DMS153 treated with DMSO at 0.1 percent for 48 hours (cell line): ENCODE data around the gene CLRN1.
"Not testable (repeated sequence)": the region's sequence is repeated elsewhere in the genome, so short reads cannot be mapped to it uniquely, and the experiment has no call there.

Source experiments
- DNase-seq: peaks from one replicate; lab custom pipeline; 2025; ENCODE audit not compliant: unreplicated experiment; lab: John Stamatoyannopoulos, UW

CLRN1 gene, protein sequence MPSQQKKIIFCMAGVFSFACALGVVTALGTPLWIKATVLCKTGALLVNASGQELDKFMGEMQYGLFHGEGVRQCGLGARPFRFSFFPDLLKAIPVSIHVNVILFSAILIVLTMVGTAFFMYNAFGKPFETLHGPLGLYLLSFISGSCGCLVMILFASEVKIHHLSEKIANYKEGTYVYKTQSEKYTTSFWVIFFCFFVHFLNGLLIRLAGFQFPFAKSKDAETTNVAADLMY

DNA sequence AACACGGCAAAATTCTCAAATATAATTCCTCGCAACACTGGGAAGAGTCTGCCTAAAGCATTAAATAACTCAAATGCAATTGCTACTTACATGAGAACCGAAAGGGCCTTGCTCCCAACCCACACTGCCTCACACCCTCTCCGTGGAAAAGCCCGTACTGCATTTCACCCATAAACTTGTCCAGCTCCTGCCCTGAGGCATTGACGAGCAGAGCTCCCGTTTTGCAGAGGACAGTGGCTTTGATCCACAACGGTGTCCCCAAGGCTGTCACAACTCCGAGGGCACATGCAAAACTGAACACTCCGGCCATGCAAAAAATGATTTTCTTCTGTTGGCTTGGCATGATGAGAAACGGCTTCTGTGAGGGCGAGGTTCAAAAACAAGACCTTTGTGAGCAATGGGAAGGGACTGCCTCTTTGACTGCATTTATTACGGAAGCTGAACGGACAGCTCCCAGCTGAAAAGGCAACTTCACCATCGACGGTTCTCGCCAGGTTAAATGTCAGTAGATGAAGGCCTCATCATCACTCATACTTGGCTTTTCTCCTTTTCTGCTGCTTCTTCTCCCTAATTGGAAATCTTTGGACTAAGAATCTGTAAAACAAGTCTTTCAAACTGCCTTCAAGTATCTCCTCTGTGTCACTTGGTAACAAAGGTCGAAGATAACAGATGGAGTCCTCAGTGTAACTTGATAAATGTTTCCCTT is at the start of gene CLRN1:
CLRN1 (minus strand) TSS at position 362 of the 706 bp plus-strand sequence; CDS start at position 343, 19 bp downstream.
- no peak for DNase-seq

DNA sequence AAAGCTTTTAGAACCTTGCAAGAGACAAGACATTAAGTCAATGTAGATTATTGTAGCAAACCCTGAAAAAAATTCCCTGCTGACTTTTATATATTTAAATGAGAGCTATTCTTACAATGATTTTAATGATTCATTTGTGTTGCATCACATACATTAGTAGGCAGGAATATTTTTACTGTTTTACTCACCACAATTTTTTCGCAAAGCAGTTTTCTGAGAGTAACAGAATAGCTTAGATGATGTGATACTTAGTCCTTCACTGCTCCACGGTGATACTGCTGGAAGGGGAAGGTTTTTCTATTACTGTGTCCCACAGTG is 43.9 kb upstream of the CLRN1 start:
- no peak for DNase-seq

DNA sequence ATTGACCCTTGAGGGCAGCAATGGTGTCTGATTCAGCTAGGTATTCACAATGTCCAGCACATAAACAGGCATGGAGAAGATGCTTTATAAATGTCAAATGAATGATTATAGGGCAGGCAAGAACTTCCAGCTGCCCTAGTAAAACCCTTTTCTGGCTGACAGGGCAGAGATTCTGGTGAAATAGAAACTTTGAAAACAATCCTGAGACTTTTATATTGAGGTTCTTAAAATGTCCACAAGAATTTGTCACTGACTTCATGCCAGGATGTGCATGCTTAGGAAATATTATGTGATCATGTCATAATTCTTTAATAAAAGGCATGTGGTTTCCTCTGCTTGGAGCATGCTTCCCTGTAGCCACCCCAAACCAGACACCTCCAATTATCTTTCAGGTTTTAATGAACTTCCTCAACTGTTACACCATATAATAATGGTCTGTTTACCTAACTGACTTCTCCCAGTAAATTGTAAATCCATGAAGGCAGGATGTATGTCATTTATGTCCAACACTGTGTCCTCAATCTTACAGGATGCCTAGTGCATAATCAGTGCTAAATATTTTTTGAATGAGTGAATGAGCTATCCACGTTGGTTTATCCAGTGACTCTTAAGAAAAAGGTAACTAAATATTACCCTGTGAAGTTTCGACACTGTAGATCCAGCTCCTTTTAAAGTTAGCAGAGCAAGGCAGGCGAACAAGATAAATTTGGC is 43.4 kb upstream of the CLRN1 start:
- no peak for DNase-seq

DNA sequence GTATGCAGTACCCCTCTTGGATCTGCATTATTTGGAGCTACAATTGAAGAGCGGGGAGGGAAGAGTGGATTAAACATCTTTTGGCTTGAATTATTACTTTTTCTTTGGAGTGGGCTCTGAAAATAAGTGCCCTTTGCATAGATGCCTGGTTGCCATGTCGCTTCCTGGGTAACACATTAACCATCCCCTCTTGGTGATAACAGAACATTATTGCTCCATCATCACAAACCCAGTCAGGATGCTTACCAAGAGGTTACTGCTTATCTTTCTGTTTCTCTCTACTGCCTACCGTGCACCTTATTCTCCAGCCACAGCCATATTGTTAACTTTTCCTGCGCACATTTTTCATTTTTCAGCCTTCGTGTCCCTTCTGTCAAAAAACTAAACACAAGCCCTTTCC is 42.7 kb upstream of the CLRN1 start:
- DNase-seq, result no peak

DNA sequence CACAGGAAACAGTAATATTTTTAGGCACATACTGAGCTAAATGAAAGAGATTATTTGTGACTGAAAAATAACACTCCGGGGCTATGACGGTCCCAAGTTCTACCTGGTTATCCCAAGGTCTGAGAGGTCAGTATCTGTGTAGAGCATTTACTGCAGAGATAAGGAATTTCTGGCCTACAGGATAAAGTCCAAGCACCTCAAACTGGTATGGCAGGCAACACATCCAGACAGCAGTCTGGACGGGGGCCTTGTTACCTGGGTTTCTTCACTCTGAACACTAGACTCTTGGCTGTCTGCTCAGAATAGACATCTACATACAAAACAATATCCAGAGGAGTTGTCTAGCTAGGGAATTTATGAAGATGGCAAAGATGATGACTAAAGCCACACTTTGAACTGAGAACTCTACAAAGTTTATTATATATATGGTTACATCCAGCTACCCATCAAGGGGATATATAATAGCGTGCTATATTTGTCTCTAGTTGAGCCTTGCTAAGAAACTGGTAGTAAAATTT is 42.0 kb upstream of the CLRN1 start:
- no peak for DNase-seq

DNA sequence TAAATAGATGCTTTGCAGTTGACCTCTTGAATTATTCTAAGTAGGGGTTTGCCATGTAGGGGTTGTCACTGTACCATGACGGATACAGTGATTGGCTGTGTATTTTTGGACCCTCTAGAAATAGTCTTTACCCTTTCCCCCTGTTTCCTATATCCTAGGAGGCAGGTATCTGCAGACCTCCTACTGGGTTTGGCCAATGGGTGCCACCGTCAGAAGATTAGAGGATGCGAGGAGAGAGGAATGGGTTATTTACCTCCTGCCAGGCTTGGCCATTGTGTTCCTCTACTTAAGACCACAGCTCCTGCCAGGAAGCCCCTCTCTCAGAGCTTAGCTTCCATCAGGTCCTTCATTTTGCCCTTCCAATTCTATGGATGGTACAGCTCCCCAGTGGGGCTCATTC is 40.2 kb upstream of the CLRN1 start:
- DNase-seq, result no peak

DNA sequence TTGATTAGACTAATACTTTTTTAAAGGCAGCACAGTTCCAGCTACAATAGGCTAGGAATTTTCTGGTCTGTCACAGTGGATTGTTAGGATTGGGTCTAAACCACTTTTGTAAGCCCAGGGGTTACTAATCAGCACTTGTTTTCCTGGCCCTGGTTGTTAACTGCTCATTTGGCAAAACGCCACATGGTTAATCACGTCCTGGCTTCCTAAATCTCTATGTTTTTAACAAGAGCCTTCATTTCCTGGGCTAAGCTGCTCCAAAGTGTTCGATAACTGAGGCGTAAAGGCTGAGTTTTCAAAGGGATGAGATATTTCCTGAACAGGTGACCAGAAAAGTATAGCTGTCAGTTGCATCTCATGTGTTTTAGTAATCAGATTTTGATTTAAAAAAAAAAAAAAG is 38.9 kb upstream of the CLRN1 start:
- peak; percentile 3 for DNase-seq

DNA sequence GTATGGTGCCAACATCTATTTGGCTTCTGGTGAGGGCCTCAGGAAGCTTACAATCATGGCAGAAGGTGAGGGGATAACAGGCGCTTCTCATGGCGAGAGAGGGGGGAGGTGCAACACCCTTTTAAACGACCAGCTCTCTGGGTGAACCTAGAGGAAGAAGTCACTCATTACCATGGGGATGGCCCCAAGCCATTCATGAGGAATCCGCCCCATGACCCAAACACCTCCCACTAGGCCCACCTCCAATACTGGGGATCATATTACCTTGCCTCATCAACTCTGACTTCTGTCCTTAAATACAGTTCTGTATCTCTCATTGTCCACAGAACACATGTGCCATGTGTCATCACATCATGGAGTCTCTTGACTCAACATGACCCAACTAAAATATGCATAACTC is 37.5 kb upstream of the CLRN1 start:
- DNase-seq, result no peak

DNA sequence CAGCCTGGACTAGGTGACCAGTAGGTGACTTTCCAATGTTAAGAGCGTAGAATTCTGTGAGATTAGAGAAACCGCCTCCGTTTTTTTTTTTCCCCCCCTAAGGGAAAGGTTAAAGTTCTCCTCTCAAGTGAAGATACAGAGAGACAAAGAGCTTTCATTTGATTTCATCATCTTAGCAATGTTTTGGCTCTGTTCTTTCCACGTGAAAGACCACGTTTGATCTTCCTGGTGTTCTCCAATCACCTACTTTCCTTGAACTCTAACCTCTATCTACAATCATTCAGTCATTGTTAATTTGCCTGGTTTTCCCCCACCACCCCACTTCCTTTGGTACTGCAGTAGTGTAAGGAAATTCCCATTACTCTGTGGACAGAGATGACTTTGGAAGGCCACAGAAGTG is 36.9 kb upstream of the CLRN1 start:
- DNase-seq, result no peak

DNA sequence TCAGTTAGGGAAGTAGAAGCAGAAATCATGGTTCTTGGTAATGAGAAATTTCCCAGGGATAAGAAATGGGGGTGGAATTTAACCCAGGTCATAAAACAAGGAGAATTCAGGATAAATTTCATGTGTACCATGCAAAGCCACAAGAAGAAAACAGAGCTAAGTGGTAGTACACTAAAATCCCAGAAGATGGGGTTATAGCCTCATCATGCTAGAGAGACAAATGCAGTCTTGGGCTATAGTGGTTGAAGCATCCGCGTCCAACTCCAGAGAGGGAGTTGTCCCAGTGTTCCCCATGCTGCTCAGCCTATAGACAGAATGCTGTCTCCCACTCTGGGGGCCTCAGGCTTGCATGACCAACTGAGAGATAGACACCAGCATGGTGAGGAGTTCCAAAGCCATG is 36.2 kb upstream of the CLRN1 start:
- no peak for DNase-seq

DNA sequence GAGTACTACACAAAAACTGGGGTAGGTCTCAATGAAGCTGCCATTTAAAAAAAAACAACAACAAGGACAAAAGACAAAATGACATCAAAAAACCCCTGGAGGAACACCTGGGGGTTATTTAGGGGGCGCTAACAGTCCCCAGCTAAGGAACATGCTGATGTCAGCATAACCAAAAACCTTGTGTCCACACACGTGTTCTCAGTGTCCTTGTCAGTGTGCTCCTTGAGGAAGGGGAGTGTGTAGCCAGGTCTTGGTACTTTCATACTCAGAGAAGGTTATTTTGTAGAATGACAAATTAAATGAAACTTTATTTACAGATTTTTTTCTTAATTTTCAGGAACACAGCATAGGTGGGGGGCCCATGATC is 31.2 kb upstream of the CLRN1 start:
- DNase-seq, result no peak

DNA sequence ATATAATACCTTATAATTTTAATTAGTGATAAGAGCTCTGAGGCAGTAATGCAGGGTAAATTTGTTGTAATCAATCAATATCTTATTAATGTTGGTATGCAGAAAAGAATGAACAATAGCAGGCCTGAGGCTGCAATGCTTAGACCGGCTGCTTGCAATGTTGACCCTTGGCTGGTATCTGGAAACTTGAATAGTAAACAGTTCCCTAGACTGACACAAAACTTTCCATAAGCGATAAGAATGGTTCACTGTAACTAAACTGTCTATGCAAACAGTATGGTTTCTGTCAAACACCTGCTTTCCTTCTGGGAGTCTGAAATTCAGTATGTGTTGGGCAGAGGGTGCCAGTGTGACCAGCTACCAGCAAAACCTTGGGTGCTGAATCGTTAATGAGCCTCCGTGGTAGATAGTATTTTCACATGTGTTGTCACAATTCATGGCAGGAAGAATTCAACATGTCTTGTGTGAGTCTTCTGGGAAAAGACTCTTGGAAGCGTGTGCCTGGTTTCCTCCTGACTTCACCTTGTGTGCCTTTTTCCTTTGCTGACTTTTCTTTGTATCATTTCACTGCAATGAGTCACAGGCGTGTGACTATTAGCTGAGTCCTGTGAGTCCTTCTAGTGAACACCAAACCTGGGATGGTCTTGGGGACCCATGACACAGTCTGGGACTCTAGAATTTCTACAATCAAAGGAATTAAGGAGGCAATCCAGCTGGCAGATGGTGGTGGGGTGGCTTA is 30.7 kb upstream of the CLRN1 start:
- no peak for DNase-seq

DNA sequence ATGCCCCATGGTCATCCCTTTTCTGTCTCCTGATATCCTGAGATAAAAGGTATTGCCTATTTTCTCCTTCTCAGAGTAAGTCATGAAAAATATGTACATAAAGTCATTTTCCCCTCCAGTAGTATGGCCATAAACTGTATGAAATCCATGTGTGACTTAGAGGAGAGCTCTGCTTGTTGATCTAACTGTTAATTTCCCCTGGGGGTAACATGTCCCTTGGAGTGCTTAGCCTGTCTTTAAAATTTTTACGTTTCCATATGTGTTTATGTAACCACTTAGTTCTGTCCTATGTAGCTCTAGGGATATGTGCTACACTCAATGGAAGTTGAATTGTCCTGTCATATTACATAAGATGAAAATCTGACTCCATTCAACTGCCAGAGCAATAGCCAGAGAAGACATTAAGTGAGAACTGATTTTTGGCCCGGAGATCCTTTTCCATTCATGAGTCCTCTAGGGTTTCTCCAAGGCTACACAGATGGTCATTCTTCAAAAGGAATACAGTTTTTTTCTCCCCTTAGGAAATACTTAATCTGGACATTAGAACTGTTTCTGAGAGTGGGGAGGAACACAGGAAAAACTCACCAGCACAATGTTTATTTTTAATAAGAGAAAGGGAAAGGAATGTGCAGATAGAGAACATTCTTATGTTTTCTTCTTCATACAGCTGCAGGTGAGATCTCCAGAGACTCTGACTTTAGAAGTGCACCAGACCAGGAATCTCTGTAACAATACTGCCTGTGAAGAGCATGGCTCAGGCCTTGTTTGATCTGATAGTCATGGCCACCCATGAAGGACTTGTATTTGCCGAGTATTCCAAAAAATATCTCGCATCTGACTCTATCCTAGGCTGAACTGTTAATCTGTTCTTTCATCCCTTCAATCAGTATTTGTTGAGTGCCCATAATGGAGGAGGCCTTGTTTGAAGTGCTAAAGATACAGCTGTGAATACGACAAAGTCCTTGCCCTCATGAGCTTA is 29.8 kb upstream of the CLRN1 start:
- DNase-seq, result no peak

DNA sequence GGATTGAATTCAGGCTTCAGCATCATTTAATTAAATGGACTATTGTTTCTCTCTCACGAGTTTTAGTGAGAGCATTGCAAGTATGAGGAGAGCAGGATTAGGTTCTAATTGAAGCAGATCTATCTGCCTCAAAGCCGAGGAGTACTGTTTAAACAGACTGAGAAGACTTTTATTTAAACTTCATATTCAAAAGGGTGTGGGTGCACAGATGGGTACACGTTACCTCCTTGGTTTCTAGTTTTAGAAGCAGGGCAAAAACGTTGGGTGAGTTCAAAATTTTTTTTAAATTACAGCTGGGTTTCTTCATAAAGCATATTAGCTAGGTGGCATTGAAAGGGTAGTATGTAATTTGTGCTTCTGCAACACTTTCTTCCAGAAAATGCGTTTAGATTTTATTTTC is 26.5 kb upstream of the CLRN1 start:
- DNase-seq, result no peak

DNA sequence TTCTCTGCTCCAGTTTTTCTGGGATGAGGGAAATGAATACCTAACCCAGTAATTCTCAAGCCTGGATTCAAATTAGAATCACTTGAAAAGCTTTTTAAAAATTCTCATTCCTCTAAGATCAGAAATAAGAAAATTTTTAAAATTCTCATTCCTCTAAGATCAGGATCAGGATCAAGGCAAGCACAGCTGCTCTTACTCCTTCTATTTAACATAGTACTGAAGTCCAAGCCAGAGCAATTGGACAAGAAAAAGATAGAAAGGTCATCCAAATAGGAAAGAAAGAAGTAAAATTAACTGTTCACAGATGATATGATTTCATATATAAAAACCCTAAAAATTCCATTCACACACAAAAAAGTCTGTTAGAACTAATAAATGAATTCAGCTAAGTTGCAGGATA is 24.2 kb upstream of the CLRN1 start:
- DNase-seq, result no peak

DNA sequence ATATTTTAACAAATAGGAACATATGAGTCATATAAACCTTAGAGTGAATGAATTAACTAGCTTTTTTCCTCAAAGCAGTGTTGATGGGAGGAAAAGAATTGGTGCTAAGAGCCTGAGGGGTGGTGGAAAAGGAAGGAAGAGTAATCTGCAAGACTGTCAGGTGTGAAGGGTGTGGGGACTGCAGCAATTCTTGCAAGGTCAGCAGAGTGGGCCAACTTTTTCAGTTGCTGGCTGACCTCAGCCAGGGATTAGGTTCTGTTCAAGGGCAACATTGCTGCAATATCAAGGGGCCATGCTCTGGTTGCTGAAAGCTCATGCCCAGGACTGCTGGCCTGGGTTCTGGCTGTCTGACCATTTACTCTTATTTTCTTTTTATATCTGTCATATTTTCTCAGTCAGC is 23.0 kb upstream of the CLRN1 start:
- DNase-seq, result no peak

DNA sequence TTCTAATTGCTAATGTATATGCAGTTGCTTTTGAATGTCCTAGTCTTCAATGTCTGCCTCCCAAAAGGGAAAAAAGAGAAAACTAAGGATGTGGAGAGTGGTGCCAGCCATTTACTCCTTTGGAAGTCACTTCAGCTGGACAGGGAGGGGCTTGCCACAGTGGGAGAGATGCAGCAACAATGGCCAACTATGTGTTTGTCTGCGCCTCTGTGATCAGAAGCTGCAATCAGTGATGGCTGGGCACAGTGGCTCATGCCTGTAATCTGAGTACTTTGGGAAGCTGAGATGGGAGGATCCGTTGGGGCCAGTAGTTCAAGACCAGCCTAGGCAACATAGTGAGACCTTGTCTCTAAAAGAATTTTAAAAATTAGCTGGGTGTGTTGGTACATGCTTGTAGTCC is 16.7 kb upstream of the CLRN1 start:
- DNase-seq, result no peak

DNA sequence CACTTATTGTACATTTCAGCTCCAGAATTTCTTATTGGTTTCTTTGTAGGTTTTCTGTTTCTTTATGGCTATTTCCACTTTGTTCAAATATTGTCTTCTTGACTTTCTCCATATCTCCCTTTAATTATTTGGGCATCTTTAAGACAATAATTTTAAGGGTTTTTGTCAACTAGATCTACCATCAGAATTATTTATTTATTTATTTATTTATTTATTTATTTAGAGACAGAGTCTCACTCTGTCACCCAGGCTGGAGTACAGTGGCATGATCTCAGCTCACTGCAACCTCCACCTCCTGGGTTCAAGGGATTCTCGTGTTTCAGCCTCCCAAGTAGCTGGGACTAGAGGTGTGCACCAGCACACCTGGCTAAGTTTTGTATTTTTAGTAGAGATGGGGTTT is 15.9 kb upstream of the CLRN1 start:
- DNase-seq, result not testable (repeated sequence)

DNA sequence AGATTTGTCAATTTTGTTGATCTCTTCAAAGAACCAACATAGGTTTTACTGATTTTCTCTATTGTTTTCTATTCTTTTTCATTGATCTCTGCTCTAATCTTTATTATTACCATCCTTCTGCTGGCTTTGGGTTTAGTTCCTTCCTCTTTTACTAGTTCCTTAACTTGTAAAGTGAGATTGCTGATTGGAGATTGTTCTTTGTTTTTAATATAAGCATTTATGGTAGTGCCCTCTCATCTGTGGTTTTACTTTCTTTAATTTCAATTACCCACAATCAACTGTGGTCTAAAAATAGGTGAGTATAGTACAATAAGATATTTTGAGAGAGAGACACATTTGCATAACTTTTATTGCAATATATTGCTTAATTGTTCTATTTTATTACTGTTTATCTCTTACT is 13.2 kb upstream of the CLRN1 start:
- no peak for DNase-seq

DNA sequence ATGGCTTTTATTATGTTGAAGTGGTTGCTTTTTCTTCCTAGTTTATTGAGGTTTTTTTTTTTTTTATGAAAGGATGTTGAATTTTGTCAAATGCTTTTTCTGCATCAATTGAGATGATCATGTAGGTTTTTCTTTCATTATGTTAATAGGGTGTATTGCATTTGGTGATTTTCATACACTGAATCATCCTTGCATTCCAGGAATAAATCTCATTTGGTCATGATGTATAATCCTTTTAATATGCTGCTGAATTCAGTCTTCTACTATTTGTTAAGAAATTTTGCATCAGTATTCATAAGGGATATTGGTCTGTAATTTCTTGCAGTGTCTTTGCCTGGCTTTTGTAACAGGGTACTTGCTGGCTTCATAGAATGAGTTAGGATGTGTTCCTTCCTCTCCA is 11.5 kb upstream of the CLRN1 start:
- no peak for DNase-seq
